ENCODE measurements around the gene RAPGEF1.

RAPGEF1 gene

DNA sequence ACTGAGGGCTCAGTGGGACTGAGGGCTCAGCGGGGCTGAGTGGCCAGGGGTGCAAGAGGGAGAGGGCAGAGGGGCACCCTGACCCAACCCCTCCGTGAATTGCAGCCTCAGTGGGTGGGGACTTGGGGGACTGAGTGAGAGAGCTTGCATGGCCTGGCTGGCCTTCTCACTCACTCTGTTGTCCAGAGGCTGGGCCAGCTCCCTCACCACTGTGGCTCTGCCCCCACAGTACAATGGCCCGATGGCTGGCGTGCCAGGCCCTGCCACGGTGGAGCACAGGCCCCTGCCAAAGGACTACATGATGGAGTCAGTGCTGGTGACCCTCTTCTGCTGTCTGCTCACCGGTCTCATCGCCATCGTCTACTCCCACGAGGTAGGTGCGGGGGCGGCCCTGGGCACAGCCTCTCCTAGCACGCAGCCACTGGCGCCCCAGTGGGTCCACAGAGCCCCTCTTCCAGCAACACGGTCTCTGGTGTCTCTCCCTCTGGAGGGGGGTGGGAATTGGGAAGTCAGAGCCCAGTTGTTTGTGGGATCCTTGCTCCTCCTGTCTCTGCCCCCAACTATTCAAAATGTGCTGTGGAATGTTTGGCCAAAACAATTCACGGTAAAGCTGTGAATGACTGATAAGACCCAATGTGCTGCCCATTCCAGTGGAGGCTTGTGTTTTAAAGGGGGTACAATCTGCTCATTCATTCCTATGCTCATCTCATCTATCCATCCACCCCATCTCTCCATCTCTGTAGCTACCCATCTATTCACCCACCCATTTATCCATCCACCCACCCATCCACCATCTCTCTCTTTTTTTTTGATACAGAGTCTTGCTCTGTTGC is 183.8 kb downstream of the RAPGEF1 start:
- Histone ChIP-seq H2AFZ (ENCODE audit: low read length) (no peak overlapping the region), H3K9me2 (replicated peaks; ENCODE audit: insufficient read depth, low read length) (no peaks in the 10 kb centered on the region), H3F3A (ENCODE audit: insufficient read depth, low read length) (no peaks in the 10 kb centered on the region), H3K27ac (ENCODE audit: low read length) (no peak overlapping the region), H4K20me1 (ENCODE audit: insufficient read depth, low read length) (no peaks in the 10 kb centered on the region), H3K79me2 (ENCODE audit: low read length) (no peaks in the 10 kb centered on the region), H3K9me3 (replicated peaks; ENCODE audit: insufficient read depth, low read length) (no peaks in the 10 kb centered on the region), H3K27me3 (replicated peaks; ENCODE audit: insufficient read depth, low read length) (no peaks in the 10 kb centered on the region), H3K9ac (ENCODE audit: low read length) (no peak overlapping the region), H3K36me3 (replicated peaks; ENCODE audit: insufficient read depth, low read length) (no peaks in the 10 kb centered on the region), H3K4me3 (ENCODE audit: low read length) (no peak overlapping the region), H3K4me1 (ENCODE audit: low read length) (no peaks in the 10 kb centered on the region), H3K4me2 (ENCODE audit: low read depth, low read length) (no peak overlapping the region)
- no peak for DNase-seq
- TF ChIP-seq EZH2phosphoT487 (IDR thresholded peaks at IDR 0.05; ENCODE audit: low read length) (no peak), EZH2 (optimal IDR thresholded peaks at IDR 0.05; ENCODE audit: low read depth, low read length) (no peak)
- TF ChIP-seq, protein P1, sequence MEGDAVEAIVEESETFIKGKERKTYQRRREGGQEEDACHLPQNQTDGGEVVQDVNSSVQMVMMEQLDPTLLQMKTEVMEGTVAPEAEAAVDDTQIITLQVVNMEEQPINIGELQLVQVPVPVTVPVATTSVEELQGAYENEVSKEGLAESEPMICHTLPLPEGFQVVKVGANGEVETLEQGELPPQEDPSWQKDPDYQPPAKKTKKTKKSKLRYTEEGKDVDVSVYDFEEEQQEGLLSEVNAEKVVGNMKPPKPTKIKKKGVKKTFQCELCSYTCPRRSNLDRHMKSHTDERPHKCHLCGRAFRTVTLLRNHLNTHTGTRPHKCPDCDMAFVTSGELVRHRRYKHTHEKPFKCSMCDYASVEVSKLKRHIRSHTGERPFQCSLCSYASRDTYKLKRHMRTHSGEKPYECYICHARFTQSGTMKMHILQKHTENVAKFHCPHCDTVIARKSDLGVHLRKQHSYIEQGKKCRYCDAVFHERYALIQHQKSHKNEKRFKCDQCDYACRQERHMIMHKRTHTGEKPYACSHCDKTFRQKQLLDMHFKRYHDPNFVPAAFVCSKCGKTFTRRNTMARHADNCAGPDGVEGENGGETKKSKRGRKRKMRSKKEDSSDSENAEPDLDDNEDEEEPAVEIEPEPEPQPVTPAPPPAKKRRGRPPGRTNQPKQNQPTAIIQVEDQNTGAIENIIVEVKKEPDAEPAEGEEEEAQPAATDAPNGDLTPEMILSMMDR (IDR thresholded peaks at IDR 0.05; ENCODE audit: low read length) = no peak

GRCh38 chr9:131554843-131555351 is 185.0 kb downstream of the RAPGEF1 start:
- Histone ChIP-seq H4K20me1 (ENCODE audit: insufficient read depth, low read length) (no peaks in the 10 kb centered on the region), H3K4me1 (ENCODE audit: low read length) (no peaks in the 10 kb centered on the region), H3K27me3 (replicated peaks; ENCODE audit: insufficient read depth, low read length) (no peaks in the 10 kb centered on the region), H3K4me3 (ENCODE audit: low read length) (no peak overlapping the region), H3K27ac (ENCODE audit: low read length) (no peak overlapping the region), H3K4me2 (ENCODE audit: low read depth, low read length) (no peak overlapping the region), H3F3A (ENCODE audit: insufficient read depth, low read length) (no peaks in the 10 kb centered on the region), H3K9ac (ENCODE audit: low read length) (no peak overlapping the region), H3K9me3 (replicated peaks; ENCODE audit: insufficient read depth, low read length) (no peaks in the 10 kb centered on the region), H3K9me2 (replicated peaks; ENCODE audit: insufficient read depth, low read length) (no peaks in the 10 kb centered on the region), H3K79me2 (ENCODE audit: low read length) (no peaks in the 10 kb centered on the region), H3K36me3 (replicated peaks; ENCODE audit: insufficient read depth, low read length) (no peaks in the 10 kb centered on the region), H2AFZ (ENCODE audit: low read length) (no peak overlapping the region)
- no peak for DNase-seq
- TF ChIP-seq EZH2phosphoT487 (IDR thresholded peaks at IDR 0.05; ENCODE audit: low read length) (no peak), EZH2 (optimal IDR thresholded peaks at IDR 0.05; ENCODE audit: low read depth, low read length) (no peak)
- TF ChIP-seq, protein P1 (IDR thresholded peaks at IDR 0.05; ENCODE audit: low read length) = no peak

- no peaks in the 10 kb centered on the region for H3K9me2 ChIP-seq (replicated peaks; ENCODE audit: insufficient read depth, low read length)
Observed at GRCh38 chr9:131554087-131554842, 185.6 kb downstream of the RAPGEF1 start.

More at GRCh38 chr9:131554087-131554842, 185.6 kb downstream of the RAPGEF1 start:
- H3K4me2 ChIP-seq (ENCODE audit: low read depth, low read length) = no peak overlapping the region
- no peaks in the 10 kb centered on the region for H4K20me1 ChIP-seq (ENCODE audit: insufficient read depth, low read length)
- no peak overlapping the region for H3K27ac ChIP-seq (ENCODE audit: low read length)
- H3K36me3 ChIP-seq (replicated peaks; ENCODE audit: insufficient read depth, low read length) = no peaks in the 10 kb centered on the region
- DNase-seq = no peak
- H2AFZ ChIP-seq (ENCODE audit: low read length) = no peak overlapping the region
- H3K27me3 ChIP-seq (replicated peaks; ENCODE audit: insufficient read depth, low read length) = no peaks in the 10 kb centered on the region
- H3K4me3 ChIP-seq (ENCODE audit: low read length) = no peak overlapping the region
- H3K9me3 ChIP-seq (replicated peaks; ENCODE audit: insufficient read depth, low read length) = no peaks in the 10 kb centered on the region
- H3K79me2 ChIP-seq (ENCODE audit: low read length) = no peaks in the 10 kb centered on the region
- no peaks in the 10 kb centered on the region for H3K4me1 ChIP-seq (ENCODE audit: low read length)
- H3K9ac ChIP-seq (ENCODE audit: low read length) = no peak overlapping the region
- no peaks in the 10 kb centered on the region for H3F3A ChIP-seq (ENCODE audit: insufficient read depth, low read length)
- TF ChIP-seq EZH2 (optimal IDR thresholded peaks at IDR 0.05; ENCODE audit: low read depth, low read length) = no peak
